Hematopoietic multipotent progenitor cell (in vitro differentiated cells): ENCODE measurements around the gene UNC80. TPM values are rescaled to one million over a fixed set of nuclear protein-coding genes. Genes with fewer than 3 reads are reported as not detected.

Source experiments
- DNase-seq, 3 donors: peaks; one replicate each; pipeline ENCODE4 v3.0.0-alpha.2; 2011 to 2015; ENCODE audit warnings: low read depth in 2 of 3, low spot score in 2 of 3
- total RNA-seq: library from RNA; depleted of rRNA; stranded (reverse); fragments of >200 nt; gene quantifications from one replicate; pipeline ENCODE4 v1.2.3, GENCODE V29; 2012

Gene UNC80
- total RNA-seq, 1 donor: under 0.01 TPM

GRCh38 chr2:209808521-209808920, 36.9 kb downstream of the UNC80 start:
- no peak for DNase-seq

GRCh38 chr2:209809256-209809655, 37.6 kb downstream of the UNC80 start:
- DNase-seq: no peak

GRCh38 chr2:209817844-209818271, 46.2 kb downstream of the UNC80 start:
- DNase-seq: no peak

- DNase-seq: no peak
These were observed 47.3 kb downstream of the UNC80 start for GRCh38 chr2:209818939-209819338.

GRCh38 chr2:209821806-209822205, 50.2 kb downstream of the UNC80 start:
- DNase-seq: peak in 1 of 3 donors; percentile 26

- DNase-seq: no peak
These were observed 51.9 kb downstream of the UNC80 start for GRCh38 chr2:209823484-209823883.

GRCh38 chr2:209824391-209824790, 52.8 kb downstream of the UNC80 start:
- no peak for DNase-seq

GRCh38 chr2:209830722-209831465, 59.3 kb downstream of the UNC80 start:
- DNase-seq: no peak

GRCh38 chr2:209834767-209835166, 63.1 kb downstream of the UNC80 start:
- no peak for DNase-seq

- no peak for DNase-seq
These were observed 68.8 kb downstream of the UNC80 start for GRCh38 chr2:209840434-209840833.

GRCh38 chr2:209845666-209846065, 74.0 kb downstream of the UNC80 start:
- no peak for DNase-seq

GRCh38 chr2:209864716-209865295, 93.2 kb downstream of the UNC80 start:
- DNase-seq: no peak

- no peak for DNase-seq
These were observed 96.8 kb downstream of the UNC80 start for GRCh38 chr2:209868271-209868994.

- DNase-seq: no peak
These were observed 98.4 kb downstream of the UNC80 start for GRCh38 chr2:209870067-209870466.

GRCh38 chr2:209872675-209873074, 101.0 kb downstream of the UNC80 start:
- DNase-seq: no peak

- no peak for DNase-seq
These were observed 103.6 kb downstream of the UNC80 start for GRCh38 chr2:209875270-209875669.

GRCh38 chr2:209876211-209876610, 104.6 kb downstream of the UNC80 start:
- DNase-seq: no peak

- DNase-seq: no peak
These were observed 107.1 kb downstream of the UNC80 start for GRCh38 chr2:209878701-209879100.

- DNase-seq: no peak
These were observed 129.0 kb downstream of the UNC80 start for GRCh38 chr2:209900638-209901037.

- no peak for DNase-seq
These were observed 129.5 kb downstream of the UNC80 start for GRCh38 chr2:209901172-209901571.

- DNase-seq: no peak
These were observed 134.1 kb downstream of the UNC80 start for GRCh38 chr2:209905691-209906090.

- no peak for DNase-seq
These were observed 136.1 kb downstream of the UNC80 start for GRCh38 chr2:209907746-209908145.
